WERI-Rb-1 (cell line): ENCODE data around the gene CCDC50.

ENCODE experiments used
- DNase-seq: peaks from one replicate; pipeline ENCODE4 v3.0.0-alpha.2; 2020
- H3K27ac ChIP-seq: fragments of 250-450 bp; sonication (Bioruptor Pico); 2 replicates; pipeline ENCODE4 v1.5.1; 2020; ENCODE audit warnings: mild to moderate bottlenecking, moderate library complexity
- H3K27me3 ChIP-seq: fragments of 250-450 bp; sonication (Bioruptor Pico); 2 replicates; pipeline ENCODE4 v1.5.1; 2021; ENCODE audit warnings: mild to moderate bottlenecking, low read depth, moderate library complexity; ENCODE audit not compliant: insufficient read depth, severe bottlenecking
- H3K36me3 ChIP-seq: fragments of 250-450 bp; sonication (Bioruptor Pico); 2 replicates; pipeline ENCODE4 v1.5.1; 2020; ENCODE audit warnings: mild to moderate bottlenecking, moderate library complexity
- H3K4me3 ChIP-seq: 2 replicates; pipeline ENCODE4 v1.5.1; 2011; ENCODE audit warnings: low read depth, mild to moderate bottlenecking, control low read depth, low read length
- H3K9me3 ChIP-seq: fragments of 250-450 bp; sonication (Bioruptor Pico); 2 replicates; pipeline ENCODE4 v1.5.1; 2021; ENCODE audit warnings: mild to moderate bottlenecking, moderate library complexity; ENCODE audit not compliant: severe bottlenecking
- CTCF ChIP-seq: IDR thresholded peaks from 2 replicates; pipeline ENCODE4 v1.5.1; 2011; ENCODE audit warnings: low read depth, mild to moderate bottlenecking, control low read depth, inconsistent platforms, low read length

CCDC50 gene

DNA sequence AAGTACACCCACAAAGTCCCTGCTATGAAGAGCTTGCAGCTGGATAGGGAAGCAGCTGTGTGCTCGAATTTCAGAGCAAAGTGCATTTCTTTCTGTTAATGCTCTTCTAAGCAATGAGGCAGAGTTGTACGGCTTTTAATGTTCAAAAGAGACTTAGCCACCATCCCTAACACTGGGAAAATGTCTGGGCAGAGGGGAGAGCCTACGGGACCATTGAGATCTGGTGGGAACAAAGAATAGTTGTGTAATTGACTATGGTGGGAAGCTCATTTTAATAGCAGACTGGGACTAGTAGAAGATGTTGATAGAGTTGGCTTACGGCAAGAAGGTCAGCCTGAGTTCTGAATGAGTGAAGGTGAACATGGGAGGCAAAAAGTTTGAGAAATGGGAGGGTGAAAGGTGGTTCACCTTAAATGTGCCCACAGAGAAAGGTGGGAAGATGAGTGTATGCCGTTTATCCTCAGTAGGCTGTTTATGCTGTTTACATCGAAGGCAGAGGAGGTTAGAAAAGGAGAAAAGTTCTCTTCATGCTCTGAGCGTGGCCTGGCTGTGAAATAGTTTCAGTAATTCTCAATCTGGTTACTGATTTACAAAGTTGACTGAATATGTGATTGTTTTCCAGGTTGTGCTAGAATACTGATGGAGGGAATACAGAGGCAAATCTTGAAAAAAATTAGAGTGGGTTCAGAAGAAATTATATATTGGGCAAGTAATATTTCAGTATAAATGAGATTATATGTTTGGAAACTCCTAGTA, 24.0 kb downstream of the CCDC50 start:
- DNase-seq = no peak
- Histone ChIP-seq H3K27me3 (no peaks in the 10 kb centered on the region), H3K9me3 (no peaks in the 10 kb centered on the region), H3K4me3 (no peak overlapping the region), H3K36me3 (no peaks in the 10 kb centered on the region), H3K27ac (no peak overlapping the region)
- no peak for TF ChIP-seq CTCF

GRCh38 chr3:191355406-191355805, 26.2 kb downstream of the CCDC50 start:
- no peaks in the 10 kb centered on the region for H3K36me3 ChIP-seq
- no peaks in the 10 kb centered on the region for H3K27me3 ChIP-seq
- no peak overlapping the region for H3K27ac ChIP-seq
- TF ChIP-seq CTCF = no peak
- DNase-seq = no peak
- H3K4me3 ChIP-seq = no peak overlapping the region
- no peaks in the 10 kb centered on the region for H3K9me3 ChIP-seq

DNA sequence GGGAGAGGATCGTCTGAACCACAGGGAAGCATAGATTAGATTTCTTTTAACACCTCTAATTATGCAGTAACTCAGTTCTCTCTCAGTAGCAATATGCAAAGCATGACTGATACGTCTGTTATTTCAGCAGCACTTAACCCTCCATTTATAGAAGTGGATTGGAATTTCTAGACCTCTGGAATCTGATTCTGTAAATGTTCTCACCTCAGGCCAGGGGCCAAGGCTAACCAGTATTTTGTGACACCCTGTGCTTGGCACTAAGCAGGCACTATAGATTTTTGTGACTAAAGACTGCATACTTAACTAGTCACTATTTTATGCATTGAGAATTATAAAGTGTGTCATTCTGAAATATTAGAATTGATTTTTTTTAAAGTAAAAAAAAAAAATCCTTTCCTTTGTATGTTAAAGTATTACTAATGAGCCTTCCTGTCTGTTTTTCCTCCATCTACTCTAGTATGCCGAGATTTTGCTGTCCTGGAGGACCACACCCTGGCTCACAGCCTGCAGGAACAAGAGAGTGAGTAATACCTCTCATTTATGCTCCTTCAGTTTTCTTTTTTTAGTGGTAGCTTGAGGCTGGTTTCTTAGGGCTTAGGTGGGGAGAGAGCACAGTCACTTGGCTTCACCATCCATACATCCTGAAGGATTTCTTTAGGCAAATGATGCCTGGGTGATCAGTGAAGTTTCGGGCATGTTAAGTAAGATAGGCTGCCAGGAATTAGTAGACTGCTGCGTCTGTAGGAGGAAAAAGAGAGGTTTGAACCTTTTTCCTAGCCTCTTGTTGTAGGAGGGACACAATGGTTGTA, 27.6 kb downstream of the CCDC50 start:
- no peak overlapping the region for H3K27ac ChIP-seq
- no peak for TF ChIP-seq CTCF
- no peaks in the 10 kb centered on the region for H3K27me3 ChIP-seq
- peaks cover 4% of the 10 kb centered on the region; the same call in 1 of the 2 replicates for H3K36me3 ChIP-seq
- no peak for DNase-seq
- H3K4me3 ChIP-seq = no peak overlapping the region
- no peaks in the 10 kb centered on the region for H3K9me3 ChIP-seq

GRCh38 chr3:191357909-191358308, 28.7 kb downstream of the CCDC50 start:
- Histone ChIP-seq H3K27me3 (no peaks in the 10 kb centered on the region), H3K4me3 (no peak overlapping the region), H3K27ac (no peak overlapping the region), H3K9me3 (no peaks in the 10 kb centered on the region), H3K36me3 (peaks cover 4% of the 10 kb centered on the region; the same call in 1 of the 2 replicates)
- TF ChIP-seq CTCF = no peak
- no peak for DNase-seq

DNA sequence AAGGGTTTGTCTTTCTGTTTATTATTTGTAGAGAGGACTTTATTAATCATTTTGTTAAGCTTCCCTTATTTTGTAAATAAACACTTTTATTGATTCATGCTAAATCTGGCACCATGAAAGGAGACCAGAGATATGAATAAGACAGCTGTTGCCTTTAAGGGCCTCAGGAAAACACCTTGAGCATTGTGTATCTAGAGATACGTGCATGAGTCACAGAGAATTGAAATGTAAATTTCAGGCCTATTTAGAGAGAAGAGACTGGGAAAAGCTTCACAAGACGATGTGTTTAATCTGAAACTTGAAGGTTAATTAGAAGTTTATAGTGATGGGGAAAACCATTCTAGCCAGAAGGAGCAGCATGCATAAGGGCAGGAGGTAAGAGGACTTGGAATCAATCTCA, 29.7 kb downstream of the CCDC50 start:
- Histone ChIP-seq H3K36me3 (peaks cover 4% of the 10 kb centered on the region; the same call in 1 of the 2 replicates), H3K4me3 (no peak overlapping the region), H3K9me3 (no peaks in the 10 kb centered on the region), H3K27ac (no peak overlapping the region), H3K27me3 (no peaks in the 10 kb centered on the region)
- DNase-seq = no peak
- TF ChIP-seq CTCF = no peak
